HS-5 (cell line): Measurements from ENCODE around the gene PCDH9.

Experiments
- DNase-seq: peaks from one replicate; pipeline ENCODE4 v3.0.0-alpha.2; 2012; ENCODE audit warnings: low read depth

PCDH9 gene

DNA sequence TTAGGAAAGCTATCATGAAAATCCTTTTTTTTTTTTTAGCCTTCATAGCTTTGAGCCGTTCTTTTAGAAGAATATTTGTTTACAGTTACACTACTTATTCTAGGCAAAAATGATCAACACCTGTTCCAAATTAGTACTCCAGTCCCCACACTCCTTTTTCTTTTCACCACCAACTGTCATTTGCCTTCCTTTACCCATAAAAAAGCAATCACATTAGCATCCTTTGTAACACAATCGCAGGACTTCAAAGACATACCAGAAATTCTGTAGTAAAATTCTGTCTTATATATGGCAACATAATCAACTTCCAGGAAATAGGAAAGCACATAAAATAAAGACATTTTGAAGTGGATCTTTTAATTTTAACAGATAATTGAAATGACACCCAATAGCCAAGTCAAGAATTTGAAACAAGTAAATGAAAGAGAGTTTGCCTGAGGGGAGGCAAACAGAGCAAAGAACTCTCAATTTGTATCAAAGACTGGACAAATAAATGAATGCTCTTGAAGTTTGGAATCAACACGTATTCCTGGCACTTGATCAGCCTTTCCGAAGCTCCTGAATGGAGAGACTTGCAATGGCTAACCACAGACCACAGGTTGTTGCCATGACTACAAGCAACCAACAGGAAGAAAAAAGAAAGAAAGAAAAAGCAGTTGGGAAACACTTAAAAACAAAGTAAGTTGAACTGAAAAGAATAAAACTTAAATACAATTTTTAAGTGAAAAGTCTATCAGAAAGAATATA is 206.8 kb downstream of the PCDH9 start:
- DNase-seq: no peak

DNA sequence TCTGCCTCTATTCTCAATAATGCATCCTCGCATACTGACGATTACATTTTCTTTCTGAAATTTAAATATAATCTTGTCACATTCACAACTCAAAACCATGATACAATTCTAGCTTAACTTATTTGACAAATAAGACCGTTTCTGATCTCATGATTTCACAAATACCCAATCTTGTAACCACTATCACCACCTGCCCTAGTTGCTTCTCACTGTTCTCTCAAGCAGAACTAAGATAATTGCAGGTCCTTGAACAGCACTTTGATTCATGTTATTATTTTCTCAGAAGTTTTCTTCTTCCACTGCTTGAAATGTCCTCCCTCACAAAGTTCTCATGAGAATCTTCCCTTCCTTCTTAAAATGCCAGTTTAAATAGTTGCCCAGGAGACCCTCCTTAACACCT is 211.4 kb downstream of the PCDH9 start:
- DNase-seq: no peak

GRCh38 chr13:67017276-67017675 is 212.9 kb downstream of the PCDH9 start:
- DNase-seq: no peak

DNA sequence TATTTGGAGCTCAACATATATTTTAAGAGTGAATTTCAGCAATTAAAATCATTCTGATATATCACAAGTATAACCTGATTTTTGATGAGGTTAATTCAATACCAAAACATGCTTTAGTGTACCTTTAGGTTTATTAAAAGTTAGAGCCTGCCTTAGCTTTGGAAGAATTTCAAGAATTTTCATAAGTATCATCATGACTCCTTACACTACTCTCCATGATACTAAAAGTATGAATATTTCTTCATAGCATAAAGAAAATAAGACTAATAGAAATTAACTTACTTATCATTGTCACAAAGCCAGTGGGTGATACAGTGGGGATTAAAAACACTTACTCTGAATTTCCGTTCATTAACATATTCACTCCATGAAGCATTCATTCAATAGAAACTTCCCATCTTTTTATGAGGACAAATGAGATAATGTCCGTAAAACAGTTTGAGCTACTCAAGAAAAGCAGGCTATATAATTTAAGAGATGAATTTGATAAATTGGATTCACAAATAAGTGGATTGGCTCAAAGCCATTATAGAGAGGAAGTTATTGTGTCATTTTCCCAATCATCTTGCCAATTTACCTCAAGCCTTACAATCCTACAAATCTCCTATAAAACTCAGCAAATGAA is 214.0 kb downstream of the PCDH9 start:
- DNase-seq: no peak

- no peak for DNase-seq
Measured at GRCh38 chr13:67014399-67014798, 215.7 kb downstream of the PCDH9 start.

- no peak for DNase-seq
Measured at GRCh38 chr13:67013709-67014108, 216.4 kb downstream of the PCDH9 start.

- no peak for DNase-seq
Measured at GRCh38 chr13:67008075-67008668, 222.0 kb downstream of the PCDH9 start.

DNA sequence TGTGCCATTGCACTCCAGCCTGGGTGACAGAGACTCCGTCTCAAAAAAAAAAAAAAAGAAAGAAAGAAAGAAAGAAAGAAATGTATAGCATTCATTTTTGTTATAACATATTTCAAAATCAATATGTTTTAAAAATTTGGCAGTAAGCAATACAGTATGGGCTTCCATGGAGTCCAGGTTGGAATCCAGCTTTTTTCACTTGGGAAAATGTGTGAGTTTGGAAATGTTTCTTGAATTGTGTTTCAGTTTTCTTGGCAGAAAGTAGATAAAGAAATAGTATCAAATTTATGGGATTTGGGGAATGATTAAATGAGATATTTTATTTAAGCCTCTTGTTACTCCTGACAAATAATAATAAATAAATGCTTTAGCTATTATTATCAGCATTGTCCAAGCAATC is 225.6 kb downstream of the PCDH9 start:
- DNase-seq: no peak

DNA sequence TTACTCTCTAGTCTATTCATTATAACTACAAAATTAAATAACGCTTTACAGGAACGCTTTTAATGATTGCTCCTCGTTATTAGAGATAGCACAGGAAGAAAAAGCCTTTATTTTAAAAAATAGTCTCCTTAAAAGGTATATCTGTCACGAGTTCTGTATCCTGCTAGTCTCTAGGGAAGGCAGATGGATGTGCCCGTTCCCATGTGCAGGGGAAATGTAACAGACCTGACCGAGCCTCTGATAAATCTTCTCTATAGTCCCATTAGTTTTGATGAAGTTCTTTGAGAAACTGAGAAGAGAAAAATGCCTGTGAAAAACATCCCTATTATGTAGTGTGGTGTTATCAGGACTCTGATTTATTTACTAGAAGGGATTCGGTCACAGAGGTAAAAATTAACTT is 226.4 kb downstream of the PCDH9 start:
- no peak for DNase-seq

- no peak for DNase-seq
Measured at GRCh38 chr13:67001363-67001762, 228.8 kb downstream of the PCDH9 start.

DNA sequence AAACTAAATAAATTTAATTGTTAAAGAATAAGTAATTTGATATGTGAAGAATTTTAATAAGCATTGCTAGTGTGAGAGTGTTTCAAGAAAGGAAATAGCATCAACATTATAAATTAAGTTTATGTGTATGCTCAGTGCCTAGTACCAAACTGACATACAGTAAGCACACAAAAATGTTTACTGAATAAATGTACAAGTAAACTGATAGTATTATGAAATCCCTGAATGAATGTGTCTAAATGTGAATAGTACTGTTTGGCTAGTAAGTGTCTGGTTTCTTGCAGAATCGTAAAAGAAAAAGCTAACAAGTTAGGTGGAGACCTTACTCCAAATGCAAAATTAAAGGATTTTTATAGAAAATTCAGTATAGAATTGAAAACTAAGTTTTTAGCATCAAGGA is 233.6 kb downstream of the PCDH9 start:
- DNase-seq: no peak

- no peak for DNase-seq
Measured at GRCh38 chr13:66995203-66995611, 234.9 kb downstream of the PCDH9 start.

GRCh38 chr13:66994517-66995202 is 235.5 kb downstream of the PCDH9 start:
- DNase-seq: no peak

DNA sequence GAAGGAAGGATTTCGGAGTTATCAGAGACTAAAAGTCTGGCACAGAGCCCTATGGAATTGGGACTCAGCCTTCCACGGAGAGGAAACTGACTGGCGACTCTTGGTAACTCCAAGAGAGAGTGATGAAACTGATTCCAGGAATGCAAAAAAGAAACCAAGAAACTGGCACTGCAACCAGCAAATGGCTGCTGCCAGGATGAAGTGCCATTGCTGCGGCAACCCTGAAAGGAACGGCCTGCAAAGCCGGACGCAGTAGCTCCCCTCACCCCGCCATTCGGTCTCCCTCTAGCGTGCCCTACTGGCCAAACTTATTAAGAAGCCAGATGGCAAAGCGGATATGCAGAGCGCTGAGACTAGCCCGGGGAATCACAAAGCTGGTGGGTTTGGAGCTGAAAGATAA is 236.0 kb downstream of the PCDH9 start:
- DNase-seq: no peak

DNA sequence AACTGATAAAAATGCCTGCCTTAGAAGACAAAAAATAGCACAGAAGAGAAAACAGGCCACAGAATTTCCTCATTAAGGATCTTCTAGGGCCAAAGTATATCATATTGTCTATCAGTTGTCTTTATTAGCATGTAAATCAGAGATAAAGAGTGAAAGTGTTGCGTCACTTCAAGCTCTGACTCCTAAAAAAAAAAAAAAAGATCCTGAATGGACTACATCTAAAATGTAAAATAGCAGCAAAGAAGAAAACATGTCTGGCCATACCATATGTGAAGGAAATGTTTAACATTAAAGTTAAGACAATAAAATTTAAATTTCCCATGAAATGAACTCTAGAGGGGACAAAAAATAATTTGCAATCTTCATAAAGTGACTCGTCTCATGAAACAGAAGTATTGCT is 237.4 kb downstream of the PCDH9 start:
- DNase-seq: no peak

DNA sequence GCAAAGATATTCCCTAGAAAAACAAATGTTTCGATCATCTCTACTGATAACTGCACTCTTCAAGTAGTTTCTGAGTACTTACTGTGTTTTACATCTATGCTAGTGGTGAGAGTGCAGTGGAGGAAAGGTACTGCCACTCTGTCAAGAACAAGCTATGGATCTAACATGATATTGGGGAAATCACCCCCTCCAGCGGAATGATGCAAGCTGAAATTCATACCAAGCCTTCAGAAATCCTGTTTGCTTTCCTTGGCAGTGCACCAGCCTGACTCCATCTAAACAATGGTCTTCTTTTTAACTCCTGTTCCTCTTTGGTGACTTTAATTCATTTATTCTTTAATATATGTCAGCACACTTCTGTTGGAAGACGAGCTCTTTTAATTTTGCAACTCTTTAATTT is 238.0 kb downstream of the PCDH9 start:
- no peak for DNase-seq

GRCh38 chr13:66984241-66984640 is 245.9 kb downstream of the PCDH9 start:
- no peak for DNase-seq

DNA sequence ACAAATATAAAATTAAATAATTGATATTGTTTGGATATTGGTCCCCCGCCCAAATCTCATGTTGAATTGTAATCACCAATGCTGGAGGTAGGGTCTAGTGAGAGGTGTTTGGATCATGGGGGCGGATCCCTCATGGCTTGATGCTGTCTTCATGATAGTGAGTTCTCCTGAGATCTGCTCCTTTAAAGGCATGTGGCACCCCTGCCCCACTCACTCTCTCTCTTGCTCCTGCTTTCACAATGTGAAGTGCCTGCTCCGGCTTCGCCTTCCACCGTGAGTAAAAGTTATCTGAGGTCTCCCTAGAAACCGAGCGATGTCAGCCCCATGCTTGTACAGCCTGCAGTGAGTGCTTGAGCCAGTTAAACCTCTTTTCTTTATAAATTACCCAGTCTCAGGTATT is 248.2 kb downstream of the PCDH9 start:
- DNase-seq: no peak

DNA sequence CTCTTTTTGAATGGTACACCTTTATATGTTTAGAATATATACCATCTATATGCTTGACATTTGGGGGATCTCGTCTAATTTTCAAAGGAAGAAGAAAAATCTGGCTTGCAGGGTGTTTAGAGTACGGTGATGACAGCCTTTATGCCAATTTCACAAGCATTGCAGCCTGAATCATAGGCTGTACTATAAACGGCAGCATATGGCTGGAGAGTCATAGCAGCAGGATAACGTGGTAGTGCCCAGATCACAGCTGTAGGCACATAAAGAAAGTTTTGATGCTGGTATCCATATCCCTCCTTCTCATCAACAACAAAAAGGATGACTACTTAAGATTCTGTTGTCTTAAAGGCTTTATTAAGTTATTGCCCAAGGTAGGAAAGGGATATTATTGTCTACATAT is 253.0 kb downstream of the PCDH9 start:
- no peak for DNase-seq

- DNase-seq: no peak
Measured at GRCh38 chr13:66974889-66975288, 255.2 kb downstream of the PCDH9 start.

- DNase-seq: no peak
Measured at GRCh38 chr13:66974174-66974573, 256.0 kb downstream of the PCDH9 start.

DNA sequence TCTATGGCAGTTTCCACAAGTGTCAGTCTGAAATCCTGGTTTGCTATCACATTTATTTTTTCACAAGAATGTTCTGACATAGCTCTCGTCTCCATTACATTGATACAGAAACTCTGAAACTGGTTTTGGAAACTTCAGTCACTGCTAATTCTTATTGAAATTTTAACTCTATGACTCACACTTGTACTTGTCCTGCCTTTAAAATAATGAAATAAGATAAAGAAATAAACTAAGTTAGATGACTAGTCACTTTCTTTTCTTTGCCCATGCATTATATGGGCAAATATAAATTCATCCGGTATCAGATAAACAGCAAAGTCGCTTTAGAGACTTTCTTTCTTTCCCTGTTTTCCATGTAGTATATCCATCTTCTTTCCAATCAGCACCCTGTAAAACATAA is 257.5 kb downstream of the PCDH9 start:
- DNase-seq: no peak

DNA sequence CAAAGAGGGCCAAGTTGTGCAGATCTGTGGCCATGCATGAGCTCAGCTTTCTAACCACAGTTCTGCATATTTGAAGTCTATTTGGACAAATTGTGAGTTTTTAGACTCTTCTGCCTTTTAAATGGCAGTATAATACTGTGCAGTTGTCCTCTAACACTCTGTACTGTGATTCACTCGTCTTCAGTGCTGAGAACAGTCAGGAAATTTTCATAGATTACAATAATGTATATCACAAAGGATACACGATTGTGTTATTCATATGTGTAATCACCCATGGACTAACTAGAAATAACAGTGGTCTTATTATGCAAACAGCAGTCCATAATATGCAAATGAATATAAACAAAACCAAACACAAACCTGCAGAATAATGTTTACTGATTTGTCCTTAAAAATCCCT is 259.1 kb downstream of the PCDH9 start:
- no peak for DNase-seq
